Hepatocyte (in vitro differentiated cells): Measurements from ENCODE around the gene LRRK1. TPM values are rescaled to one million over a fixed set of nuclear protein-coding genes. Genes with fewer than 3 reads are reported as not detected.

Experiments
- DNase-seq: peaks from one replicate; pipeline ENCODE4 v3.0.0-alpha.2; 2016; ENCODE audit warnings: low spot score
- H2AFZ ChIP-seq: fragments of 200-600 bp; sonication (generic); 2 replicates; pipeline ENCODE4 v1.6.0; 2016; ENCODE audit warnings: antibody characterized with exemption, mild to moderate bottlenecking
- H3K27ac ChIP-seq: fragments of 200-600 bp; sonication (generic); 2 replicates; pipeline ENCODE4 v1.5.1; 2016; ENCODE audit warnings: mild to moderate bottlenecking
- H3K27me3 ChIP-seq: fragments of 200-600 bp; sonication (generic); 2 replicates; pipeline ENCODE4 v1.6.1; 2016
- H3K36me3 ChIP-seq: fragments of 200-600 bp; sonication (generic); replicated peaks from 2 replicates; pipeline ENCODE4 v1.5.1; 2016; ENCODE audit warnings: low read depth; ENCODE audit not compliant: insufficient read depth
- H3K4me1 ChIP-seq: fragments of 200-600 bp; sonication (generic); 2 replicates; pipeline ENCODE4 v1.5.1; 2016; ENCODE audit warnings: mild to moderate bottlenecking, moderate library complexity; ENCODE audit not compliant: insufficient read depth
- H3K4me2 ChIP-seq: fragments of 200-600 bp; sonication (generic); 2 replicates; pipeline ENCODE4 v1.6.0; 2016
- H3K4me3 ChIP-seq: fragments of 200-600 bp; sonication (generic); 2 replicates; pipeline ENCODE4 v1.5.1; 2016; ENCODE audit warnings: mild to moderate bottlenecking
- H3K79me2 ChIP-seq: fragments of 200-600 bp; sonication (generic); 2 replicates; pipeline ENCODE4 v1.6.0; 2017; ENCODE audit warnings: mild to moderate bottlenecking
- H3K9me2 ChIP-seq: fragments of 200-600 bp; sonication (generic); replicated peaks from 2 replicates; pipeline ENCODE4 v1.6.0; 2017; ENCODE audit warnings: mild to moderate bottlenecking; ENCODE audit not compliant: insufficient read depth
- H3K9me3 ChIP-seq: fragments of 200-600 bp; sonication (generic); 2 replicates; pipeline ENCODE4 v1.5.1; 2016; ENCODE audit warnings: low read depth, mild to moderate bottlenecking
- H4K20me1 ChIP-seq: fragments of 200-600 bp; sonication (generic); 2 replicates; pipeline ENCODE4 v1.6.0; 2016; ENCODE audit warnings: mild to moderate bottlenecking; ENCODE audit not compliant: insufficient read depth, poor library complexity, severe bottlenecking
- CTCF ChIP-seq: fragments of 200-600 bp; sonication (generic); IDR thresholded peaks from 2 replicates; pipeline ENCODE4 v1.5.1; 2016; ENCODE audit warnings: antibody characterized with exemption, mild to moderate bottlenecking; ENCODE audit not compliant: poor library complexity
- EZH2 ChIP-seq: fragments of 200-600 bp; sonication (generic); IDR thresholded peaks from 2 replicates; pipeline ENCODE4 v1.6.1; 2016; ENCODE audit warnings: antibody characterized with exemption, mild to moderate bottlenecking, borderline replicate concordance
- EZH2phosphoT487 ChIP-seq: fragments of 200-600 bp; sonication (generic); IDR thresholded peaks from one replicate; pipeline ENCODE4 v1.6.1; 2018; ENCODE audit warnings: antibody characterized with exemption, mild to moderate bottlenecking, low read depth, moderate library complexity; ENCODE audit not compliant: unreplicated experiment, severe bottlenecking
- WGBS: methylation state at CpG from one replicate; pipeline ENCODE4 v1.1.6; 2016; ENCODE audit warnings: low lambda C conversion rate; ENCODE audit errors: missing lambda C conversion rate; 5-methylcytosine and 5-hydroxymethylcytosine counted together
- polyA plus RNA-seq: library from polyadenylated mRNA; unstranded; fragments of >200 nt; fragmentation: Nextera tagmentation; extraction: Ambion mirVana; gene quantifications from 2 replicates; pipeline ENCODE4 v1.2.1, GENCODE V29; 2016
- total RNA-seq: library from RNA; depleted of rRNA; stranded (reverse); fragments of >200 nt; gene quantifications from 2 replicates; pipeline ENCODE4 v1.2.3, GENCODE V29; 2014

Gene LRRK1
- total and polyA plus RNA-seq, 2 experiments from 2014 or later: 2.1 TPM

- DNase-seq: no peak
- 56% methylated on average over 2 of the region's 2 CpGs for WGBS
Measured at GRCh38 chr15:100940767-100941379, 21.7 kb downstream of the LRRK1 start.

GRCh38 chr15:100941536-100941935, 22.4 kb downstream of the LRRK1 start:
- no peaks in the 10 kb centered on the region for H3K27me3 ChIP-seq
- no peaks in the 10 kb centered on the region for H3K36me3 ChIP-seq
- H3K9me2 ChIP-seq: no peaks in the 10 kb centered on the region
- H2AFZ ChIP-seq: no peak overlapping the region
- no peak overlapping the region for H3K27ac ChIP-seq
- no peak overlapping the region for H3K4me3 ChIP-seq
- 89% methylated on average over 10 of the region's 10 CpGs for WGBS
- H4K20me1 ChIP-seq: no peaks in the 10 kb centered on the region
- H3K9me3 ChIP-seq: no peaks in the 10 kb centered on the region
- TF ChIP-seq CTCF (no peak), EZH2phosphoT487 (no peak), EZH2 (no peak)
- H3K4me1 ChIP-seq: no peaks in the 10 kb centered on the region
- DNase-seq: no peak
- H3K79me2 ChIP-seq: no peaks in the 10 kb centered on the region
- H3K4me2 ChIP-seq: no peak overlapping the region

More at GRCh38 chr15:100940767-100941379, 21.7 kb downstream of the LRRK1 start:
- Histone ChIP-seq H3K27ac (no peak overlapping the region), H3K9me3 (no peaks in the 10 kb centered on the region), H3K9me2 (no peaks in the 10 kb centered on the region), H3K4me2 (no peak overlapping the region), H4K20me1 (no peaks in the 10 kb centered on the region), H3K27me3 (no peaks in the 10 kb centered on the region), H3K36me3 (no peaks in the 10 kb centered on the region), H2AFZ (no peak overlapping the region), H3K79me2 (no peaks in the 10 kb centered on the region), H3K4me1 (no peaks in the 10 kb centered on the region), H3K4me3 (no peak overlapping the region)
- TF ChIP-seq EZH2 (no peak), EZH2phosphoT487 (no peak), CTCF (no peak)

- no peaks in the 10 kb centered on the region for H4K20me1 ChIP-seq
- H3K4me2 ChIP-seq: no peak overlapping the region
- no peaks in the 10 kb centered on the region for H3K36me3 ChIP-seq
- no peak for TF ChIP-seq EZH2
- TF ChIP-seq CTCF: no peak
- no peak for TF ChIP-seq EZH2phosphoT487
- no peak overlapping the region for H3K4me3 ChIP-seq
- H2AFZ ChIP-seq: no peak overlapping the region
- 91% methylated on average over 10 of the region's 10 CpGs for WGBS
- no peaks in the 10 kb centered on the region for H3K9me2 ChIP-seq
- no peak for DNase-seq
- no peaks in the 10 kb centered on the region for H3K4me1 ChIP-seq
- no peaks in the 10 kb centered on the region for H3K27me3 ChIP-seq
- H3K27ac ChIP-seq: no peak overlapping the region
- H3K9me3 ChIP-seq: no peaks in the 10 kb centered on the region
- no peaks in the 10 kb centered on the region for H3K79me2 ChIP-seq
Measured at GRCh38 chr15:100942656-100943425, 23.7 kb downstream of the LRRK1 start.
